Left ventricle myocardium inferior (tissue), 1 donor: Measurements from ENCODE around the gene KLK5. TPM values are rescaled to one million over a fixed set of nuclear protein-coding genes. Genes with fewer than 3 reads are reported as not detected.

ENCODE experiments used
- DNase-seq: peaks from one replicate; pipeline ENCODE4 v3.0.0-alpha.2; 2020
- H3K27ac ChIP-seq: fragments of 200-600 bp; replicated peaks from 2 replicates; pipeline ENCODE4 v1.8.0; 2021
- H3K27me3 ChIP-seq: fragments of 200-600 bp; 2 replicates; pipeline ENCODE4 v1.8.0; 2021; ENCODE audit warnings: low read depth
- H3K36me3 ChIP-seq: fragments of 200-600 bp; 2 replicates; pipeline ENCODE4 v1.8.0; 2021
- H3K4me1 ChIP-seq: fragments of 200-600 bp; 2 replicates; pipeline ENCODE4 v1.8.0; 2021
- H3K4me3 ChIP-seq: fragments of 200-600 bp; 2 replicates; pipeline ENCODE4 v1.8.0; 2021; ENCODE audit warnings: mild to moderate bottlenecking, moderate library complexity
- H3K9me3 ChIP-seq: fragments of 200-600 bp; replicated peaks from 2 replicates; pipeline ENCODE4 v1.8.0; 2021
- intact Hi-C: fragments of 100-400 bp; cut with micrococcal nuclease; formaldehyde crosslinking; loops from one replicate; pipeline ENCODE4 v1.11.0; 2022
- total RNA-seq: library from RNA; stranded (reverse); fragmentation: NEBNext Ultra II Directional; extraction: Animal tissue kit (Norgen Biotek cat#: 25700); gene quantifications from one replicate; pipeline ENCODE4 v1.2.1, GENCODE V29; 2021
- TF ChIP-seq, protein P1 (sequence below): fragments of 200-600 bp; IDR thresholded peaks from 2 replicates; pipeline ENCODE4 v1.8.0; 2021; ENCODE audit warnings: antibody characterized with exemption, mild to moderate bottlenecking, borderline replicate concordance
- donor health status: DM: no; HTN: yes; CAD: no; lungs with severe emphysema.

KLK5 gene
- total RNA-seq, 1 donor from 2014 or later = not detected

DNA sequence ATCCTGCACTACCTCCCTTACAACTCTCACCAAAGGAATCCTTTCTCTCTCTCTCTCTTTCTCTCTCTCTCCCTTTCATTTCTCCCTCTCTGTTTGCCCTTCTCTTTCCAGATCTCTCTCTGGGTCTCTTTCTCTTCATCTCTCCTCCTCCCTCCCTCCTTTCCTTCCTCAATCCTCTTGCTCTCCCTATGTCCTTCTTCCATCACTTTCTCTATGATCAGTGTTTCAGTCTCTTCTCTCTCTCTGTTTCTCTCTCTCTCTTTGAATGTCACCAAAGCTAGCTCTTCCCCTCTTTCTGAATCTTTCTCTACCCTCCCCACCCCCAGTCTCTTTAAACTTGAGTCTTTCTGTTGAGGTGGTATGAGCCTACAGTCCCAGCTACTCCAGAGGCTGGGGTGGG is 21.8 kb downstream of the KLK5 start:
- no peak overlapping the region for H3K27ac ChIP-seq
- H3K9me3 ChIP-seq = no peaks in the 10 kb centered on the region
- TF ChIP-seq, protein P1, sequence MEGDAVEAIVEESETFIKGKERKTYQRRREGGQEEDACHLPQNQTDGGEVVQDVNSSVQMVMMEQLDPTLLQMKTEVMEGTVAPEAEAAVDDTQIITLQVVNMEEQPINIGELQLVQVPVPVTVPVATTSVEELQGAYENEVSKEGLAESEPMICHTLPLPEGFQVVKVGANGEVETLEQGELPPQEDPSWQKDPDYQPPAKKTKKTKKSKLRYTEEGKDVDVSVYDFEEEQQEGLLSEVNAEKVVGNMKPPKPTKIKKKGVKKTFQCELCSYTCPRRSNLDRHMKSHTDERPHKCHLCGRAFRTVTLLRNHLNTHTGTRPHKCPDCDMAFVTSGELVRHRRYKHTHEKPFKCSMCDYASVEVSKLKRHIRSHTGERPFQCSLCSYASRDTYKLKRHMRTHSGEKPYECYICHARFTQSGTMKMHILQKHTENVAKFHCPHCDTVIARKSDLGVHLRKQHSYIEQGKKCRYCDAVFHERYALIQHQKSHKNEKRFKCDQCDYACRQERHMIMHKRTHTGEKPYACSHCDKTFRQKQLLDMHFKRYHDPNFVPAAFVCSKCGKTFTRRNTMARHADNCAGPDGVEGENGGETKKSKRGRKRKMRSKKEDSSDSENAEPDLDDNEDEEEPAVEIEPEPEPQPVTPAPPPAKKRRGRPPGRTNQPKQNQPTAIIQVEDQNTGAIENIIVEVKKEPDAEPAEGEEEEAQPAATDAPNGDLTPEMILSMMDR = no peak
- no peaks in the 10 kb centered on the region for H3K4me1 ChIP-seq
- H3K36me3 ChIP-seq = no peaks in the 10 kb centered on the region
- intact Hi-C loops = no loop called here
- H3K4me3 ChIP-seq = no peak overlapping the region
- no peak for DNase-seq
- peaks cover 92% of the 10 kb centered on the region for H3K27me3 ChIP-seq

DNA sequence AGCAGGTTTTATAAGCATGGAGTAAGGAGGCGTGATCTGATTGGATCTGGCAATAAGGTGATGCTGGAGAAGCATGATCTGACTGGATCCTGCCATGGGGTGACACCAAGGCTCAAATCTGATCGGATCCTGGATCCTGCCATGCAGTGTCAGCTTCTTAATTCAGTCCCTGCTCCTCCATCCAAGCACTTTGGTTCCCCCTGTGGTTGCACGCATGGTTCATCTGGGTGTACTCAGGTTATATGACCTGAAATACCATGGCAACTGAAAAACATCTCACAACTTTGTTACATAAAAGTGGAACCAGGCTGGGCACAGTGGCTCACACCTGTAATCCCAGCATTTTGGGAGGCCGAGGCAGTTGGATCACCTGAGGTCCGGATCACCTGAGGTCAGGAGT is 24.0 kb downstream of the KLK5 start:
- no peak overlapping the region for H3K27ac ChIP-seq
- DNase-seq = no peak
- H3K9me3 ChIP-seq = no peaks in the 10 kb centered on the region
- H3K4me1 ChIP-seq = no peaks in the 10 kb centered on the region
- H3K4me3 ChIP-seq = no peak overlapping the region
- TF ChIP-seq, protein P1 = no peak
- H3K36me3 ChIP-seq = no peaks in the 10 kb centered on the region
- peaks cover 92% of the 10 kb centered on the region for H3K27me3 ChIP-seq
- intact Hi-C loops = no loop called here

DNA sequence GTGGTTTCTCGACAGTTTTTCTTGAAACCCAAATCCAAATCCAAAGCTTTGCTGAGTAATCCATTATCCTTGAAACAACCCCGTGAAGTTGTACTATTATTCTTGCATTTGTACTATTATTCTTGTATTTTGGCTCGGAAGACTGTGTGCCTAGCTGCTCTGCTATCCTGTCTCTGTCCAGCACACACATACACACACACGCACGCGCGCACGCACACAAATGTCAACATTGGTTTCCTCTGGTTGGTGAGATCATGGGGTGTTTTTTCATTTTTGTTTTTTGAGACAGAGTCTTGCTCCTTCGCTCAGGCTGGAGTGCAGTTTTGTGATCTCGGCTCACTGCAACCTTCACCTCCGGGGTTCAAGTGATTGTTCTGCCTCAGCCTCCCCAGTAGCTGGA is 26.7 kb downstream of the KLK5 start:
- TF ChIP-seq, protein P1 = no peak
- no peak overlapping the region for H3K4me3 ChIP-seq
- no peak overlapping the region for H3K27ac ChIP-seq
- intact Hi-C loops = no loop called here
- no peaks in the 10 kb centered on the region for H3K9me3 ChIP-seq
- H3K4me1 ChIP-seq = peaks cover 6% of the 10 kb centered on the region
- no peaks in the 10 kb centered on the region for H3K36me3 ChIP-seq
- H3K27me3 ChIP-seq = peaks cover 89% of the 10 kb centered on the region
- no peak for DNase-seq

DNA sequence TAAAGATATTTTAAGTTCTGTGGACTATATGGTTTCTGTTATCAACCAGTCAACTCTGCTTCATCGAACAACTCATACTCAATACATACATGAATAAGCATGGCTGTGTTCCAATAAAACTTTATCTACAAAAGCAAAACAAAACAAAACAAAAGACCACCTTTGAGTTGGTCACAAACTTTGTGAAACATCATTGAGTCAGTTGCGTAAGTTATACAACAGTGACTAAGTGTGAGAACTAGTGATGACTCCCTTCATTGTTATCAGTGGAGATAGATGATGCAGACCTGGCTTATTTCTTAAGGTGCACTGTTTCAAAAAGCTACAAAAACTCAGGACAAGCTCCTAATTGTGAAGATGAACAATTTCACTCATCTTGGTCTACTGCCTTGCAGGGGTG is 27.1 kb downstream of the KLK5 start:
- TF ChIP-seq, protein P1 = no peak
- Histone ChIP-seq H3K4me1 (peaks cover 6% of the 10 kb centered on the region), H3K27me3 (peaks cover 89% of the 10 kb centered on the region), H3K27ac (no peak overlapping the region), H3K36me3 (no peaks in the 10 kb centered on the region), H3K4me3 (no peak overlapping the region), H3K9me3 (no peaks in the 10 kb centered on the region)
- intact Hi-C loops = no loop called here
- DNase-seq = no peak

DNA sequence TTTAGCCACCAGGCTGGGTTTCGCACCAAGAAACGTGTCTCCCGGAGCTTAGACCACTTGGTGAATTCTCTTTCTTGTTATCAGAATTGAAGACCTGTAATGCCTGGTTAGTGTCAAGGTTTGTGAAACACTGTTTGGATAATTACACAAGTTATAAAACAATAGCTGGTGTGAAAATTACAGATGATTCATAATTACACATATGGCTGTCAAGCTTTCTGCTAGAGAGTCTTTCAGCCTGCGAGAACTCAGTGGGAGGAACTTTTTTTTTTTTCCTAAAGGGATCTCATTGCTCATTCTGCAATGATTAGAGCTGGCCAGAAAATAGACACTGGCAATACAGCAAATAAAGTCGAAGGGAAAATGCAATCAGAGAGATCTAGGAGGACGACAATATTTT is 28.3 kb downstream of the KLK5 start:
- Histone ChIP-seq H3K4me1 (peaks cover 6% of the 10 kb centered on the region), H3K36me3 (no peaks in the 10 kb centered on the region), H3K27ac (no peak overlapping the region), H3K27me3 (peaks cover 89% of the 10 kb centered on the region), H3K4me3 (no peak overlapping the region), H3K9me3 (no peaks in the 10 kb centered on the region)
- DNase-seq = no peak
- intact Hi-C loops = no loop called here
- TF ChIP-seq, protein P1 = no peak

DNA sequence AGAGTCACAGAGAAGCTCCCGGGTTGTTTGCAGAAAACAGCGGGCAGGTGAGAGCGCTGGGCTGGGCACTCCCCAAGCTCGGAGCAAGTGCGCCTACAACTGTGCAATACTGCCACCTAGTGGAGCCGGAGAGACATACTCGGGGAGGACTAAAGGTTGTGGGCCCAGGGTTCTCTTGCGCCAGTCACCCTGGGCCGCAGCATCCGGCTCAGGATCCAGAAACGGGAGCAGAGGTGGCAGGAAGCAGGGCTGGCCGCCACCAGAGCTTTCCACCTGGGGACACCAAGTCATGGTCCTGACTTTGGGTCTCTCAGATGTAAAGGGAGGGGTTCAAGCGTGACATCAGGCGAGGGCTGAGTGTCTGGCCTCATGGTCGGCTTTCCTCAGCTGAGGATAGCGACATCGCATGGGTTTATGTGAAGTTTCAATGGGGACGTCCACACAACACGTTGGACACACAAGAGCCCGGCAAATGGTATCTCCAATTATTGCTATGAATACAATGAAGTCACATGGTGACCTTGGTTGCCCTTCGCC is 30.5 kb downstream of the KLK5 start:
- Histone ChIP-seq H3K4me3 (no peak overlapping the region), H3K36me3 (no peaks in the 10 kb centered on the region), H3K27ac (no peak overlapping the region), H3K27me3 (peaks cover 86% of the 10 kb centered on the region), H3K4me1 (peaks cover 6% of the 10 kb centered on the region), H3K9me3 (no peaks in the 10 kb centered on the region)
- DNase-seq = peak; percentile 34
- intact Hi-C loops = no loop called here
- TF ChIP-seq, protein P1 = peak; percentile 90
